A673 (cell line): ENCODE measurements around the gene XRCC3. TPM values are rescaled to one million over a fixed set of nuclear protein-coding genes. Genes with fewer than 3 reads are reported as not detected.

ENCODE experiments used
- BruUV-seq: library from RNA; stranded (reverse); fragments of 400-500 nt; replicated peaks from 2 replicates; lab custom pipeline; 2021; lab: Mats Ljungman, UMichigan
- CTCF ChIA-PET: fragments of 300-600 bp; sonication (Branson Sonifier 250); formaldehyde crosslinking; loops from one replicate; lab custom pipeline; 2022; ENCODE audit warnings: antibody characterized with exemption; lab: Charles Lee
- POLR2A ChIA-PET: fragments of 300-600 bp; sonication (Branson Sonifier 250); formaldehyde crosslinking; loops from one replicate; lab custom pipeline; 2022; ENCODE audit warnings: antibody characterized with exemption; ENCODE audit not compliant: low non-redundant PET; lab: Charles Lee
- DNase-seq: peaks from one replicate; pipeline ENCODE4 v3.0.0-alpha.2; 2015; ENCODE audit warnings: low spot score
- H3K27ac ChIP-seq: fragments of 200-600 bp; sonication (generic); 2 replicates; pipeline ENCODE4 v1.5.1; 2016; ENCODE audit warnings: mixed run types, low read depth, mild to moderate bottlenecking, mixed read lengths, antibody characterized with exemption, low read length; ENCODE audit not compliant: poor library complexity, severe bottlenecking
- H3K27me3 ChIP-seq: fragments of 200-600 bp; sonication (generic); replicated peaks from 2 replicates; pipeline ENCODE4 v1.6.1; 2017; ENCODE audit warnings: mixed run types, low read depth, mild to moderate bottlenecking, mixed read lengths, antibody characterized with exemption, low read length; ENCODE audit not compliant: insufficient read depth, poor library complexity
- H3K36me3 ChIP-seq: fragments of 200-600 bp; sonication (generic); 2 replicates; pipeline ENCODE4 v1.6.1; 2016; ENCODE audit warnings: mixed run types, mild to moderate bottlenecking, mixed read lengths, antibody characterized with exemption, low read length; ENCODE audit not compliant: insufficient read depth, poor library complexity, severe bottlenecking
- H3K4me1 ChIP-seq: fragments of 200-600 bp; sonication (generic); 2 replicates; pipeline ENCODE4 v1.6.1; 2017; ENCODE audit warnings: mixed run types, mild to moderate bottlenecking, mixed read lengths, antibody characterized with exemption, low read length; ENCODE audit not compliant: insufficient read depth, poor library complexity, severe bottlenecking
- H3K4me3 ChIP-seq: fragments of 200-600 bp; sonication (generic); 2 replicates; pipeline ENCODE4 v1.5.1; 2016; ENCODE audit warnings: low read depth, mixed run types, mild to moderate bottlenecking, mixed read lengths, low read length; ENCODE audit not compliant: poor library complexity, severe bottlenecking
- H3K9me3 ChIP-seq: fragments of 200-600 bp; sonication (generic); 2 replicates; pipeline ENCODE4 v1.6.1; 2016; ENCODE audit warnings: mixed run types, low read depth, mild to moderate bottlenecking, mixed read lengths, antibody characterized with exemption, low read length; ENCODE audit not compliant: poor library complexity, severe bottlenecking
- CTCF ChIP-seq: fragments of 300-800, 200-600 bp; sonication (generic); conservative IDR thresholded peaks from 2 replicates; pipeline ENCODE4 v1.5.1; 2017; ENCODE audit warnings: low read depth, mild to moderate bottlenecking, antibody characterized with exemption, low read length, moderate library complexity, mixed read lengths
- EZH2 ChIP-seq: fragments of 200-600 bp; sonication (generic); IDR thresholded peaks from 2 replicates; pipeline ENCODE4 v1.6.1; 2017; ENCODE audit warnings: borderline replicate concordance, low read depth, mild to moderate bottlenecking, mixed read lengths, antibody characterized with exemption, low read length; ENCODE audit not compliant: poor library complexity, severe bottlenecking
- intact Hi-C: fragments of 100-400 bp; cut with micrococcal nuclease; formaldehyde crosslinking; loops from one replicate; pipeline ENCODE4 v1.10.0; 2022; ENCODE audit not compliant: unreplicated experiment
- total RNA-seq: library from RNA; stranded (reverse); gene quantifications from 2 replicates; pipeline ENCODE4 v1.2.3, GENCODE V29; 2021

XRCC3 gene
- total RNA-seq, 1 experiment from 2014 or later: 91.8 TPM

- CTCF ChIA-PET: no interaction called here
- H3K27ac ChIP-seq: no peak overlapping the region
- no peaks in the 10 kb centered on the region for H3K36me3 ChIP-seq
- TF ChIP-seq EZH2 (no peak), CTCF (no peak)
- BruUV-seq: no TSS peak
- no peak for DNase-seq
- intact Hi-C loops: no loop called here
- H3K9me3 ChIP-seq: no peaks in the 10 kb centered on the region
- no peak overlapping the region for H3K4me3 ChIP-seq
- no peaks in the 10 kb centered on the region for H3K4me1 ChIP-seq
- POLR2A ChIA-PET: no interaction called here
- no peaks in the 10 kb centered on the region for H3K27me3 ChIP-seq
Measured at GRCh38 chr14:103744621-103745395, 29.6 kb upstream of the XRCC3 start.

- ChIA-PET CTCF (no interaction called here), POLR2A (no interaction called here)
- Histone ChIP-seq H3K27me3 (no peaks in the 10 kb centered on the region), H3K4me3 (no peak overlapping the region), H3K36me3 (no peaks in the 10 kb centered on the region), H3K9me3 (no peaks in the 10 kb centered on the region), H3K4me1 (no peaks in the 10 kb centered on the region), H3K27ac (no peak overlapping the region)
- intact Hi-C loops: no loop called here
- TF ChIP-seq EZH2: no peak
- BruUV-seq: no TSS peak
- no peak for DNase-seq
Measured at GRCh38 chr14:103743691-103744090, 28.4 kb upstream of the XRCC3 start.

- CTCF ChIA-PET: no interaction called here
- no peak for TF ChIP-seq CTCF
- TF ChIP-seq EZH2: no peak
- H3K9me3 ChIP-seq: no peaks in the 10 kb centered on the region
Measured at GRCh38 chr14:103742499-103743255, 27.4 kb upstream of the XRCC3 start.

More at GRCh38 chr14:103742499-103743255, 27.4 kb upstream of the XRCC3 start:
- intact Hi-C loops: no loop called here
- DNase-seq: no peak
- POLR2A ChIA-PET: no interaction called here
- Histone ChIP-seq H3K36me3 (no peaks in the 10 kb centered on the region), H3K27ac (no peak overlapping the region), H3K4me1 (no peaks in the 10 kb centered on the region), H3K4me3 (no peak overlapping the region), H3K27me3 (no peaks in the 10 kb centered on the region)
- BruUV-seq: no TSS peak
